Omental fat pad (tissue), 4 donors: ENCODE measurements around the gene HIF3A. TPM values are rescaled to one million over a fixed set of nuclear protein-coding genes. Genes with fewer than 3 reads are reported as not detected.

Experiments
- ATAC-seq: fragments of 150-250 bp; one replicate; pipeline ENCODE4 v1.9.1; 2016; ENCODE audit warnings: mild to moderate bottlenecking, moderate library complexity; ENCODE audit not compliant: low FRiP score
- DNase-seq: peaks from one replicate; pipeline ENCODE4 v3.0.0-alpha.2; 2019; ENCODE audit warnings: low spot score
- CTCF ChIP-seq, 3 donors: fragments of 450-650 bp; IDR thresholded peaks; one replicate each; pipeline ENCODE4 v1.5.1; 2016 to 2017; ENCODE audit warnings: antibody characterized with exemption in 3 of 3, mild to moderate bottlenecking in 3 of 3, moderate library complexity in 2 of 3
- total RNA-seq, 4 donors: library from RNA; depleted of rRNA; stranded (reverse); fragments of >200 nt; gene quantifications; one replicate each; pipeline ENCODE4 v1.1.0, GENCODE V29; 2016

The HIF3A gene
- total RNA-seq, 4 donors from 2014 or later = 10.3 to 201 (median 17.6) TPM

GRCh38 chr19:46378268-46378667 lies 81.4 kb downstream of the HIF3A start:
- TF ChIP-seq CTCF (IDR thresholded peaks at IDR 0.05) = no peak
- DNase-seq (no peak), ATAC-seq (no peak)

GRCh38 chr19:46380690-46381089 lies 83.8 kb downstream of the HIF3A start:
- ATAC-seq = no peak
- DNase-seq = no peak
- TF ChIP-seq CTCF (IDR thresholded peaks at IDR 0.05) = no peak

- DNase-seq (no peak), ATAC-seq (no peak)
- no peak for TF ChIP-seq CTCF (IDR thresholded peaks at IDR 0.05)
Observed at GRCh38 chr19:46381346-46381745, 84.5 kb downstream of the HIF3A start.

GRCh38 chr19:46381756-46382345 lies 85.0 kb downstream of the HIF3A start:
- no peak for TF ChIP-seq CTCF (IDR thresholded peaks at IDR 0.05)
- no peak for ATAC-seq
- DNase-seq = no peak

DNA sequence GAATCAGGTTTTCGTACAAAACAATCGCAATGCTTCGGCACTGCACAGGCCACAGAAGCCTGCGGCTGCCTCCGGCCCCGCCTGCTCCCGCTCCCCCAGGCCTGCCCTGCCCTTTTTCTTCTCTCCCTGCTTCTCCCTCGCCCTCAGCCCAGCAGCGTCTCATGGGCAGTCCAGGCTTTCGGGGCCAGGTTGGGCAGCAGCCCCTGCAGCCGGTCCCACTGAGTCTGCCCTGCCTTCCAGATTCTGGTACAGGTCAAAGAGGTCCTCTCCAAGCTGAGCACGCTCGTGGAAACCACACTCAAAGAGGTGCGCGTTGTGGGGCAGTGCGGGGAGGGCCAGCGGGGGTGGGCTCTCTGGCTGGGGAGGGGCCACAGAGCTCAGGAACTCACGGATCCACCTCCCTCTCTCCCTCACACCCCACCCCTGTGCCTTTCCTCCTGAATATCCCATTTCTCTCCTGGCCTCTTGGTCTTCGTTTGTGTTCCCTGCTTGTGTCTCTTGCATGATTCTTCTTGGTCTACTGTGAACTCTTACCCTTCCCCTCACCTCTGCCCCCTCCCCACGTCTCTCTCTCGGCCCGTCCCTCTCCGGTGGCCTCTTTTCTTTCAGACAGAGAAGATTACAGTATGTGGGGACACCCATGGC lies 86.5 kb downstream of the HIF3A start:
- DNase-seq = no peak
- no peak for ATAC-seq
- no peak for TF ChIP-seq CTCF (IDR thresholded peaks at IDR 0.05)

- ATAC-seq (no peak), DNase-seq (no peak)
- TF ChIP-seq CTCF (IDR thresholded peaks at IDR 0.05) = no peak
Observed at GRCh38 chr19:46383846-46384245, 87.0 kb downstream of the HIF3A start.

DNA sequence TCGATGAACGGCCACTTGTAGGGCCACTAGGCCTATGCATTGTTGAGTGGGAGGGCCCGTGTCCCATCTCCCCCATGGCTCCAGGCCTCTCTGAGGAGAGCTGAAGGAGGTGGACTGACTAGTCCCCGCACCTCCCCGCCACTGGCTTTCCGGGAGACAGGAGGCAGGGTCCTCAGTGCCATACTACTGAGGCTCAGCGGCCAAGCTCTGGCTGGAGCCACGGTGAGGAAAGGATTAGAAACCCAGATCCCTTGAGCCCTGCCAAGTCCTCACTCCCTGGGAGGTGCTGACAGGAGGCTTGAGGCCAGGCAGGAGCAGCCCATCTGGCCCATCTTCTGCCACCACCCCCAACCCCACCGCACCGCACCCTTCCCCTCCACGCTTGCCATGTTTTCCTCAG lies 87.6 kb downstream of the HIF3A start:
- no peak for TF ChIP-seq CTCF (IDR thresholded peaks at IDR 0.05)
- DNase-seq (no peak), ATAC-seq (no peak)
